Muscle of arm (tissue), 12 donors: ENCODE data around the gene EPB42. TPM values are rescaled to one million over a fixed set of nuclear protein-coding genes. Genes with fewer than 3 reads are reported as not detected.
"Not testable (repeated sequence)": the region's sequence is repeated elsewhere in the genome, so short reads cannot be mapped to it uniquely, and the experiment has no call there.

Experiments used
- DNase-seq: peaks from one replicate; pipeline ENCODE4 v3.0.0-alpha.2; 2013
- polyA plus RNA-seq, 12 donors: library from polyadenylated mRNA; unstranded; fragments of 120-200 nt; gene quantifications; one replicate each; pipeline ENCODE4 v1.2.1, GENCODE V29; 2013; ENCODE audit not compliant: insufficient read length in 12 of 12

Gene EPB42
- polyA plus RNA-seq, 12 donors, result 1.1 to 10.0 (median 2.1) TPM; not detected in 2

GRCh38 chr15:43187544-43188155 is 33.2 kb downstream of the EPB42 start:
- peak; percentile 24 for DNase-seq

GRCh38 chr15:43186003-43186353 is 34.8 kb downstream of the EPB42 start:
- no peak for DNase-seq

DNA sequence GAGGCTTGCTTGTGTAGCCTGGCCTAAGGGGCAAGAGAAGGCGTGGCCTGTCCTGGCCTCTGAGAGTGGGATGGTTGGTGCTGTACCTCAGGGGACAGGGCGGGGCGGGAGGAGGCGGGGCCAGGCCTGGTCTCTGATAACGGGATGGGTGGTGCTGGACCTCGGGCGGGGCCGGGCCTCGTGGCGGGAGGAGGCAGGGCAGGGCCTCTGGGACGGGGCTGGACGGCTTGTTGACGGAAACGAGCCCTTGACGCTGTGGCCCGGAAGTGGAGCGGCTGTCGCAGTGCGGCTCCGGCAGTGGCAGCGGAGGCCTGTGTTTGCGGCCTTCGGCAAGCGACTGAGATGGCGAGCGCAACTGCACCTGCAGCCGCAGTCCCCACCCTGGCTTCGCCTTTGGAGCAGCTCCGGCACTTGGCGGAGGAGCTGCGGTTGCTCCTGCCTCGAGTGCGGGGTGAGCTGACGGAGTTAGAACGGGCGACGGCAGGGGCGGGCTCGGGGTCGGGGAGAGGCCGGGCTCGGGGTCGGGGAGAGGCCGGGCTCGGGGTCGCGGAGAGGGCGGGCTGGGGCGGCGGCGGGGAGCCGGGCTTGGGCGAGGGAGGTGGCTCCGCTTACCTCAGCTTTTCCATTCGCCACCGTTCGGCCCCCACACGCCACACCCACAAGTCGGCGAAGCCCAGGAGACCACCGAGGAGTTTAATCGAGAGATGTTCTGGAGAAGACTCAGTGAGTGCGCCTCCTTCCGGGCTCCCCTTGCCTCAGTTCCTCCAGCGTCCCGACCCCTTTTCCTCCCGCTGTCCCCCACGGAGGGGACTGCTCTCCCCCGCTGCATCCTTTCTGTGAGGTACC is 35.4 kb downstream of the EPB42 start, which contains the start of gene CCNDBP1:
Gene CCNDBP1, plus strand, starts transcription at position 247 of the 846 bp plus-strand sequence. Its CDS starts 96 bp downstream, at position 343.
- DNase-seq, result peak; percentile 65

GRCh38 chr15:43184407-43185124 is 36.3 kb downstream of the EPB42 start:
- no peak for DNase-seq

GRCh38 chr15:43183270-43183669 is 37.5 kb downstream of the EPB42 start:
- no peak for DNase-seq

DNA sequence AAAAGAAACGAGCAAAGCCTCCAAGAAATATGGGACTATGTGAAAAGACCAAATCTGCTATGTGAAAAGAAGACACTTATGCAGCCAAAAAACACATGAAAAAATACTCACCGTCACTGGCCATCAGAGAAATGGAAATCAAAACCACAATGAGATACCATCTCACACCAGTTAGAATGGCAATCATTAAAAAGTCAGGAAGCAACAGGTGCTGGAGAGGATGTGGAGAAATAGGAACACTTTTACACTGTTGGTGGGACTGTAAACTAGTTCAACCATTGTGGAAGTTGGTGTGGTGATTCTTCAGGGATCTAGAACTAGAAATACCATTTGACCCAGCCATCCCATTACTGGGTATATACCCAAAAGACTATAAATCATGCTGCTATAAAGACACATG is 43.7 kb downstream of the EPB42 start:
- not testable (repeated sequence) for DNase-seq

- DNase-seq, result not testable (repeated sequence)
These were observed 45.0 kb downstream of the EPB42 start for GRCh38 chr15:43175656-43176309.

GRCh38 chr15:43169888-43170287 is 50.9 kb downstream of the EPB42 start:
- DNase-seq, result no peak

- DNase-seq, result no peak
These were observed 52.4 kb downstream of the EPB42 start for GRCh38 chr15:43168192-43169107.

DNA sequence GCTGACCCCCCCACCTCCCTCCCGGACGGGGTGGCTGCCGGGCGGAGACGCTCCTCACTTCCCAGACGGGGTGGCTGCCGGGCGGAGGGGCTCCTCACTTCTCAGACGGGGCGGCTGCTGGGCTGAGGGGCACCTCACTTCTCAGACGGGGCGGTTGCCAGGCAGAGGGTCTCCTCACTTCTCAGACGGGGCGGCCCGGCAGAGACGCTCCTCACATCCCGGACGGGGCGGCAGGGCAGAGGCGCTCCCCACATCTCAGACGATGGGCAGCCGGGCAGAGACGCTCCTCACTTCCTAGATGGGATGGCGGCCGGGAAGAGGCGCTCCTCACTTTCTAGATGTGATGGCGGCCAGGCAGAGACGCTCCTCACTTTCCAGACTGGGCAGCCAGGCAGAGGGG is 53.6 kb downstream of the EPB42 start:
- not testable (repeated sequence) for DNase-seq

DNA sequence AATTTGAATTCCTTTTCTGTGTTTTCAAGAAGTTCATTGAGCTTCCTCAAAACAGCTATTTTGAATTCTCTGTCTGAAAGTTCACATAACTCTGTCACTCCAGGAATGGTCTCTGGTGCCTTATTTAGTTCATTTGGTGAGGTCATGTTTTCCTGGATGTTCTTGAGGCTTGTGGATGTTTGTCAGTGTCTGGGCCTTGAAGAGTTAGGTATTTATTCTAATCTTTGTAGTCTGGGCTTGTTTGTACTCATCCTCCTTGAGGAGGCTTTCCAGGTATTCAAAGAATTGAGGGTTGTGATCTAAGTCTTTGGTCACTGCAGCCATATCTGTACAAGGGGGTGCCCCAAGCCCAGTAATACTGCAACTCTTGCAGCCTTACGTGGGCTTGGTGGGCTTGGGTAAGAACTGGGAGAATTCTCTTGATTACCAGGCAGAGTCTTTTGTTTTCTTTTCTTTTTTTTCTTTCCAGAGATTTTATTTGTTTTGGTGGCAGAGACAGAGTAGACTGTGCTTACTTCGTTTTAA is 55.0 kb downstream of the EPB42 start:
- no peak for DNase-seq

DNA sequence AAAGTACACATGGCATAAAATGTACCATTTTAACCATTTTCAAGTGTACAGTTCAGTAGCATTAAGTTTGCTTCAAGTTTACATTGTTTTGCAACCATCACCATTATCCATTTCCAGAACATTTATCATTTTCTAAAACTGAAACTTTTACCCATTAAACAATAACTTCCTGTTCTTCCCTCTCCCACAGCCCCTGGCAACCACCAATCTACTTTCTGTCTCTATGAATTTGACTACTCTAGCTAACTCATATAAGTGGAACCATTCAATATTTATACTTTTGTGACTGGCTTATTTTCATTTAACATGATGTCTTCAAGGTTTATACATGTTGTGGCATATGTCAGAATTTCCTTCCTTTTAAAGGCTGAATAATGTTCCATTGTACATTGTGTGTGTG is 67.5 kb downstream of the EPB42 start:
- no peak for DNase-seq

DNA sequence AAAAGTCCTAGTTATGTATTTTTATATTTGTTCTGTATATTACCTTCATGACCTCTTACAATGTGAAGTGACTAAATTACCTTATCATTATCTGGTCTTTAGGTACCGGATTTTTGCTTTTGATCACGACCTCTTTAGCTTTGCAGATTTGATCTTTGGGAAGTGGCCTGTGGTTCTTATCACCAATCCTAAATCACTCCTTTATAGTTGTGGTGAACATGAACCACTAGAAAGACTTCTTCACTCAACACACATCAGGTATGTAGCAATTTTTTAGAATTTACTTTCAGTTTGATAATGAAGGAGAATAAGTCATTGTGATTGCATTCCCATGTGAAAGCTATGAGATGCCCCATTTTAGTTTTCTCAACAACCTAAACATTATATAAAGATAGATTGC is 69.1 kb downstream of the EPB42 start:
- DNase-seq, result no peak

GRCh38 chr15:43150191-43150929 is 70.5 kb downstream of the EPB42 start:
- DNase-seq, result no peak

Other genes starting within 250 kb of the EPB42 start
- 10 to 100 TPM in 11 of 12 donors, not detected in 1; 14.5 to 35.5 (median 23.6) TPM for gene UBR1, start 115.0 kb downstream of the EPB42 start, polyA plus RNA-seq
- gene TMEM62, start 87.4 kb downstream of the EPB42 start, polyA plus RNA-seq, result 10 to 100 TPM in 3 of 12 donors, 1 to 10 TPM in 8, not detected in 1; 6.2 to 14.1 (median 8.7) TPM
- gene CCNDBP1, start 35.6 kb downstream of the EPB42 start, polyA plus RNA-seq, result 10 to 100 TPM in 11 of 12 donors, not detected in 1; 22.0 to 48.3 (median 37.3) TPM
- 1 to 10 TPM in 1 of 12 donors, under 1 TPM in 8, not detected in 3; 0.05 to 1.0 (median 0.20) TPM for gene TGM5, start 45.9 kb upstream of the EPB42 start, polyA plus RNA-seq
- gene TGM7, start 81.2 kb upstream of the EPB42 start, polyA plus RNA-seq, result under 1 TPM in 1 of 12 donors, not detected in 11; 0.17 TPM
- 1 to 10 TPM in 11 of 12 donors, not detected in 1; 4.8 to 8.6 (median 6.6) TPM for gene LCMT2, start 109.6 kb upstream of the EPB42 start, polyA plus RNA-seq
- gene ZSCAN29, start 150.0 kb upstream of the EPB42 start, polyA plus RNA-seq, result 10 to 100 TPM in 10 of 12 donors, 1 to 10 TPM in 1, not detected in 1; 8.0 to 25.0 (median 15.4) TPM
- 10 to 100 TPM in 11 of 12 donors, not detected in 1; 11.1 to 16.6 (median 13.9) TPM for gene TUBGCP4, start 150.1 kb upstream of the EPB42 start, polyA plus RNA-seq